Gastroesophageal sphincter (tissue), 4 donors: ENCODE results near the gene SDK2. TPM values are rescaled to one million over a fixed set of nuclear protein-coding genes. Genes with fewer than 3 reads are reported as not detected.
"Not testable (repeated sequence)": the region's sequence is repeated elsewhere in the genome, so short reads cannot be mapped to it uniquely, and the experiment has no call there.

Experiments
- ATAC-seq: fragments of 150-250 bp; one replicate; pipeline ENCODE4 v1.9.1; 2016; ENCODE audit warnings: mild to moderate bottlenecking, moderate library complexity
- H3K27ac ChIP-seq, 4 donors: fragments of 200-600 bp; sonication (generic) in 3 of 4; 1 replicate in 3 of 4; 2 replicates in 1 of 4; pipeline ENCODE4 v1.5.1; 2016 to 2019
- H3K27me3 ChIP-seq: fragments of 200-600 bp; sonication (generic); one replicate; pipeline ENCODE4 v1.5.1; 2019
- H3K36me3 ChIP-seq, 2 donors: fragments of 200-600 bp; sonication (generic); one replicate each; pipeline ENCODE4 v1.5.1; 2019; ENCODE audit warnings: control low read depth in 1 of 2
- H3K4me1 ChIP-seq, 3 donors: fragments of 200-600 bp; sonication (generic); 1 replicate in 2 of 3; 2 replicates in 1 of 3; pipeline ENCODE4 v1.5.1; 2016 to 2019; ENCODE audit warnings: control low read depth in 2 of 3
- H3K4me3 ChIP-seq, 2 donors: fragments of 200-600 bp; sonication (generic); one replicate each; pipeline ENCODE4 v1.5.1; 2019; ENCODE audit warnings: mild to moderate bottlenecking in 1 of 2, moderate library complexity in 1 of 2
- H3K9me3 ChIP-seq, 3 donors: fragments of 200-600 bp; sonication (generic); one replicate each; pipeline ENCODE4 v1.5.1; 2017 to 2019; ENCODE audit warnings: control low read depth in 2 of 3
- EP300 ChIP-seq: sonication (generic); formaldehyde crosslinking; IDR thresholded peaks from one replicate; pipeline ENCODE4 v1.6.1; 2017; ENCODE audit warnings: antibody characterized with exemption, mild to moderate bottlenecking
- POLR2A ChIP-seq, 2 donors: fragments of 450-650 bp; IDR thresholded peaks; one replicate each; pipeline ENCODE4 v1.6.1; 2017; ENCODE audit warnings: antibody characterized with exemption in 2 of 2, mild to moderate bottlenecking in 2 of 2, moderate library complexity in 1 of 2
- POLR2AphosphoS5 ChIP-seq: sonication (generic); formaldehyde crosslinking; IDR thresholded peaks from one replicate; pipeline ENCODE4 v1.6.1; 2017; ENCODE audit warnings: antibody characterized with exemption
- WGBS, 2 donors: methylation state at CpG; one replicate each; pipeline ENCODE4 v1.1.5; 2018; ENCODE audit warnings: low coverage in 1 of 2; 5-methylcytosine and 5-hydroxymethylcytosine counted together
- total RNA-seq, 4 donors: library from RNA; depleted of rRNA; stranded (reverse); fragments of >200 nt; gene quantifications; one replicate each; pipeline ENCODE4 v1.1.0, GENCODE V29; 2016
- TF ChIP-seq, protein P1 (sequence below), 4 experiments: fragments of 200-600 bp in 2 of 4; fragments of 450-650 bp in 2 of 4; sonication (generic) in 1 of 4; IDR thresholded peaks; one replicate each; pipeline ENCODE4 v1.5.1; 2017 to 2019; ENCODE audit warnings: antibody characterized with exemption in 4 of 4, mild to moderate bottlenecking in 2 of 4, moderate library complexity in 2 of 4

Gene SDK2
- total RNA-seq, 4 donors from 2014 or later: 0.31 to 2.0 (median 0.78) TPM

DNA sequence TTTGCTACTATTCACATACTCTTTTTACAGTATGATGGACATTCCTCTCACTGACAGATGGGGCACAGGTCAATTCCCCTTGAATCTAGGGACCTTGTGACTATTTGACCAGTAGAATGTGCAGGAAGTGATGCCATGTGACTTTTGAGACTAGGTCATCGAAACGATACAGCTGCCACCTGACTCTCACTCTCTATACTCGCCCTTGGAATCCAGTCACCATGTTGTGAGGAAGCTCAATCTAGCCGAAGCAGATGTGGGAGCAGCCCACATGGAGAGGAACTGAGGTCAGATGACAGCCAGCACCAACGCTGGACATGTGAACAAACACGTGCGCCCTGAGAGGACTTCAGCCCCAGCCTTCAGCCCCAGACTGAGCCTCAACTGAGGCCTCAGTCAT lies 184.3 kb downstream of the SDK2 start:
- TF ChIP-seq, protein P1, sequence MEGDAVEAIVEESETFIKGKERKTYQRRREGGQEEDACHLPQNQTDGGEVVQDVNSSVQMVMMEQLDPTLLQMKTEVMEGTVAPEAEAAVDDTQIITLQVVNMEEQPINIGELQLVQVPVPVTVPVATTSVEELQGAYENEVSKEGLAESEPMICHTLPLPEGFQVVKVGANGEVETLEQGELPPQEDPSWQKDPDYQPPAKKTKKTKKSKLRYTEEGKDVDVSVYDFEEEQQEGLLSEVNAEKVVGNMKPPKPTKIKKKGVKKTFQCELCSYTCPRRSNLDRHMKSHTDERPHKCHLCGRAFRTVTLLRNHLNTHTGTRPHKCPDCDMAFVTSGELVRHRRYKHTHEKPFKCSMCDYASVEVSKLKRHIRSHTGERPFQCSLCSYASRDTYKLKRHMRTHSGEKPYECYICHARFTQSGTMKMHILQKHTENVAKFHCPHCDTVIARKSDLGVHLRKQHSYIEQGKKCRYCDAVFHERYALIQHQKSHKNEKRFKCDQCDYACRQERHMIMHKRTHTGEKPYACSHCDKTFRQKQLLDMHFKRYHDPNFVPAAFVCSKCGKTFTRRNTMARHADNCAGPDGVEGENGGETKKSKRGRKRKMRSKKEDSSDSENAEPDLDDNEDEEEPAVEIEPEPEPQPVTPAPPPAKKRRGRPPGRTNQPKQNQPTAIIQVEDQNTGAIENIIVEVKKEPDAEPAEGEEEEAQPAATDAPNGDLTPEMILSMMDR (IDR thresholded peaks at IDR 0.05): no peak
- TF ChIP-seq POLR2AphosphoS5 (no peak), EP300 (no peak), POLR2A (IDR thresholded peaks at IDR 0.05) (no peak)
- Histone ChIP-seq H3K9me3 (no peaks in the 10 kb centered on the region), H3K27me3 (peaks cover 21% of the 10 kb centered on the region), H3K27ac (no peak overlapping the region), H3K36me3 (no peaks in the 10 kb centered on the region), H3K4me1 (no peaks in the 10 kb centered on the region), H3K4me3 (no peak overlapping the region)
- WGBS, 2 donors: 67 to 79% methylated on average over 3 to 7 of the region's 7 CpGs
- no peak for ATAC-seq

DNA sequence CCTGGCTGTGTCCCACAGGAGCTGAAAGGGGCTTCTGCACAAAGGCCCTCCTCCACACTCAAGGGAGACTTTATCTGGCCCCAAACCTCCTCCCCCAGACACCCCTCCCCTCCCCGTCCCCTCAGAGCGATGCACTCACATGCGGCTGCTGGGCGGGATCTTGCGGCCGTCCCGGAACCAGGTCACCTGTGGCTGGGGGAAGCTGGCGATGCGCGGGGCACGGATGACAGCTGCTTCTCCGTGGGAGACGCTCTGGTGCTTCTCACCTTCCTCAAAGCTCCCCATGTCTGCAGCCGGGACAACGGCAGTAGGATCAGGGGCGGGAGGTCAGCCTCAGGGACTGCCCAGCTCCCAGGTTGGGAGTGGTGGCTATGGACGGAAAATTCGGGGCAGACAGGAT lies 188.5 kb downstream of the SDK2 start:
- Histone ChIP-seq H3K36me3 (no peaks in the 10 kb centered on the region), H3K4me1 (no peaks in the 10 kb centered on the region), H3K4me3 (no peak overlapping the region), H3K9me3 (peaks cover 0 to 12% (median 0%) of the 10 kb centered on the region in 3 donors), H3K27ac (no peak overlapping the region), H3K27me3 (peaks cover 21% of the 10 kb centered on the region)
- 30 to 70% methylated on average over 2 to 5 of the region's 18 CpGs for WGBS, 2 donors
- TF ChIP-seq POLR2A (IDR thresholded peaks at IDR 0.05) (no peak), EP300 (no peak)
- TF ChIP-seq, protein P1 (IDR thresholded peaks at IDR 0.05): no peak
- no peak for ATAC-seq

- no peak for TF ChIP-seq POLR2AphosphoS5
- TF ChIP-seq, protein P1 (IDR thresholded peaks at IDR 0.05): no peak
- no peak for TF ChIP-seq EP300
- TF ChIP-seq POLR2A (IDR thresholded peaks at IDR 0.05): no peak
- H3K27ac ChIP-seq: no peak overlapping the region
- no peaks in the 10 kb centered on the region for H3K4me1 ChIP-seq
- H3K9me3 ChIP-seq: peaks cover 0 to 12% (median 0%) of the 10 kb centered on the region in 3 donors
- peaks cover 21% of the 10 kb centered on the region for H3K27me3 ChIP-seq
- no peak overlapping the region for H3K4me3 ChIP-seq
- 70% methylated on average over 2 of the region's 21 CpGs; no CpG with 5 or more reads in 1 of the 2 donors for WGBS, 2 donors
- no peaks in the 10 kb centered on the region for H3K36me3 ChIP-seq
- ATAC-seq: no peak
These were observed 189.1 kb downstream of the SDK2 start for GRCh38 chr17:73455050-73455687.

- H3K36me3 ChIP-seq: not testable (repeated sequence)
- H3K9me3 ChIP-seq: peaks cover 0 to 12% (median 0%) of the 10 kb centered on the region in 3 donors
- WGBS, 2 donors: 100% methylated on average over 1 of the region's 2 CpGs
These were observed 190.8 kb downstream of the SDK2 start for GRCh38 chr17:73453494-73453893.

DNA sequence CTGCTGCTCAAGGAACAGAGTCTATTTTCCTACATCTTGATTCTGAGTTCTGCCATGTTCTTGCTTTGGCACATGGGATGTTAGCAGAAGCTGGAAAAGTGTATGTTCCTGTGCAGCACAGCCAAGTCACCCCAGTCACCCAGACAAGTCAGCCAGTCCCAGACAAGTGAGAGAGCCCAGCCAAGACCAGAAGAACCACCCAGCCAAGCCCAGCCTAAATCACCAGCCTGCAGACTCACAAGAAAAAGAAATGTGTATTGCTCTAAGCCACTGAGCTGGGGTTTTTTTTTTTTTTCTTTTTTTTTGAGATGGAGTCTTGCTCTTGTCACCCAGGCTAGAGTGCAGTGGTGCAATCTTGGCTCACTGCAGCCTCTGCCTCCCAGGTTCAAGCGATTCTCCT lies 191.2 kb downstream of the SDK2 start:
- ATAC-seq: no peak
- H3K9me3 ChIP-seq: peaks cover 0 to 12% (median 0%) of the 10 kb centered on the region in 3 donors
- 100% methylated on average over 1 of the region's 1 CpG; no CpG with 5 or more reads in 1 of the 2 donors for WGBS, 2 donors
- peaks cover 21% of the 10 kb centered on the region for H3K27me3 ChIP-seq
- TF ChIP-seq EP300 (no peak), POLR2A (IDR thresholded peaks at IDR 0.05) (no peak), POLR2AphosphoS5 (no peak)
- TF ChIP-seq, protein P1 (IDR thresholded peaks at IDR 0.05): no peak
- no peak overlapping the region for H3K27ac ChIP-seq
- H3K4me3 ChIP-seq: no peak overlapping the region
- H3K36me3 ChIP-seq: no peaks in the 10 kb centered on the region
- H3K4me1 ChIP-seq: no peaks in the 10 kb centered on the region

More at GRCh38 chr17:73453494-73453893, 190.8 kb downstream of the SDK2 start:
- not testable (repeated sequence) for H3K4me3 ChIP-seq, H3K27ac ChIP-seq, H3K4me1 ChIP-seq, ATAC-seq
- H3K27me3 ChIP-seq: peaks cover 21% of the 10 kb centered on the region
